RWPE2 (cell line): Measurements from ENCODE around the gene WDR27.
A peak's percentile ranks its signal among the peaks of the same experiment; 100 is the strongest.

Source experiments
- ATAC-seq: fragments of 200-7000 bp; cut with Tn5 transposase; 3 replicates; pipeline ENCODE4 v1.9.1; 2021; ENCODE audit warnings: low read depth
- DNase-seq: peaks from one replicate; pipeline ENCODE4 v3.0.0-alpha.2; 2020; ENCODE audit warnings: low spot score
- H3K27ac ChIP-seq: fragments of 450-650 bp; 2 replicates; pipeline ENCODE4 v1.5.1; 2017; ENCODE audit warnings: mild to moderate bottlenecking; ENCODE audit not compliant: poor library complexity, severe bottlenecking
- H3K27me3 ChIP-seq: fragments of 250-450 bp; sonication (Bioruptor Pico); 2 replicates; pipeline ENCODE4 v1.5.1; 2021; ENCODE audit warnings: mild to moderate bottlenecking, moderate library complexity; ENCODE audit not compliant: insufficient read depth, poor library complexity, severe bottlenecking
- H3K36me3 ChIP-seq: fragments of 250-450 bp; sonication (Bioruptor Pico); 2 replicates; pipeline ENCODE4 v1.5.1; 2020; ENCODE audit warnings: low read depth, mild to moderate bottlenecking, moderate library complexity
- H3K4me1 ChIP-seq: fragments of 250-450 bp; sonication (Bioruptor Pico); 2 replicates; pipeline ENCODE4 v1.5.1; 2021; ENCODE audit warnings: mild to moderate bottlenecking, moderate library complexity; ENCODE audit not compliant: insufficient read depth, poor library complexity, severe bottlenecking
- H3K4me3 ChIP-seq: fragments of 250-450 bp; sonication (Bioruptor Pico); 2 replicates; pipeline ENCODE4 v1.5.1; 2021; ENCODE audit warnings: mild to moderate bottlenecking, moderate library complexity; ENCODE audit not compliant: severe bottlenecking
- H3K9me3 ChIP-seq: fragments of 250-450 bp; sonication (Bioruptor Pico); 2 replicates; pipeline ENCODE4 v1.5.1; 2021; ENCODE audit warnings: mild to moderate bottlenecking, moderate library complexity; ENCODE audit not compliant: severe bottlenecking
- TF ChIP-seq, protein P1 (sequence below): fragments of 450-650 bp; IDR thresholded peaks from one replicate; pipeline ENCODE4 v1.5.1; 2017; ENCODE audit warnings: mild to moderate bottlenecking, moderate library complexity; ENCODE audit not compliant: poor library complexity, severe bottlenecking

WDR27 gene

DNA sequence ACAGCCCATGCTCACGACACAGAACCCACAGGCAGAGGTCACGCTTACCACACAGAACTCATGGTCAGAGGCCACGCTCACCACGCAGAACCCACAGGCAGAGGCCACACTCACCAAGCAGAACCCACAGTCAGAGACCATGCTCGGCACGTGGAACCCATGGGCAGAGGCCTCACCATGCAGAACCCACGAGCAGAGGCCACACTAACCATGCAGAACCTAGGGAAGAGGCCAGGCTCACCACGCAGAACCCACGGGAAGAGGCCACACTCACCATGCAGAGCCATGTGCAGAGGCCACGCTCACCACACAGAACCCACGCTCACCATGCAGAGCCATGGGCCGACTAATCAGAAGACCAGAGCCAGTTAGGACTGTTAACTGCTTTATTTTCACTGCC, 245.0 kb downstream of the WDR27 start:
- H3K4me1 ChIP-seq = no peaks in the 10 kb centered on the region
- H3K9me3 ChIP-seq = no peaks in the 10 kb centered on the region
- H3K4me3 ChIP-seq = no peak overlapping the region
- no peak for ATAC-seq
- H3K27ac ChIP-seq = no peak overlapping the region
- H3K36me3 ChIP-seq = no peaks in the 10 kb centered on the region
- DNase-seq = no peak
- TF ChIP-seq, protein P1, sequence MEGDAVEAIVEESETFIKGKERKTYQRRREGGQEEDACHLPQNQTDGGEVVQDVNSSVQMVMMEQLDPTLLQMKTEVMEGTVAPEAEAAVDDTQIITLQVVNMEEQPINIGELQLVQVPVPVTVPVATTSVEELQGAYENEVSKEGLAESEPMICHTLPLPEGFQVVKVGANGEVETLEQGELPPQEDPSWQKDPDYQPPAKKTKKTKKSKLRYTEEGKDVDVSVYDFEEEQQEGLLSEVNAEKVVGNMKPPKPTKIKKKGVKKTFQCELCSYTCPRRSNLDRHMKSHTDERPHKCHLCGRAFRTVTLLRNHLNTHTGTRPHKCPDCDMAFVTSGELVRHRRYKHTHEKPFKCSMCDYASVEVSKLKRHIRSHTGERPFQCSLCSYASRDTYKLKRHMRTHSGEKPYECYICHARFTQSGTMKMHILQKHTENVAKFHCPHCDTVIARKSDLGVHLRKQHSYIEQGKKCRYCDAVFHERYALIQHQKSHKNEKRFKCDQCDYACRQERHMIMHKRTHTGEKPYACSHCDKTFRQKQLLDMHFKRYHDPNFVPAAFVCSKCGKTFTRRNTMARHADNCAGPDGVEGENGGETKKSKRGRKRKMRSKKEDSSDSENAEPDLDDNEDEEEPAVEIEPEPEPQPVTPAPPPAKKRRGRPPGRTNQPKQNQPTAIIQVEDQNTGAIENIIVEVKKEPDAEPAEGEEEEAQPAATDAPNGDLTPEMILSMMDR = no peak
- H3K27me3 ChIP-seq = no peaks in the 10 kb centered on the region

DNA sequence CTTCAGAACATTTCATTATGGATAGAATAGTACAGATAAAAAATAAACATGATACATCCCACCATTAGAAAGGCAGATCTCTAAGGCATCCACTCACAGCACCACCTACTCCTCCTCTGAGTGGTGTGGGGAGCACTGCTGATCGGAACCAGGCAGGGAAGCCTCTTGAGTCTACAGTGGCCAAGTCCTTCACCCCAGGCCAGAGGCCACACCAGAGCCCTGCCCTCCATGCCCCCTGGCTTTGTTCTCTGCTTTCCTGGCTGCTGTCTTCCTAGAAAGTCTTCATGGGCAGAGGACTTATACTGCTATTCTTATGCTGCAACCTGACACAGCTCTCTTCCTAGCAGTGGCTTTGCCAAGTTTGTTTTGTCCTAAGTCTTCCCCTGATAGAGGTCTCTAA, 246.4 kb downstream of the WDR27 start:
- no peak for DNase-seq
- Histone ChIP-seq H3K27ac (no peak overlapping the region), H3K27me3 (no peaks in the 10 kb centered on the region), H3K36me3 (no peaks in the 10 kb centered on the region), H3K4me1 (peaks cover 4% of the 10 kb centered on the region), H3K9me3 (no peaks in the 10 kb centered on the region), H3K4me3 (no peak overlapping the region)
- TF ChIP-seq, protein P1 = no peak
- ATAC-seq = no peak

DNA sequence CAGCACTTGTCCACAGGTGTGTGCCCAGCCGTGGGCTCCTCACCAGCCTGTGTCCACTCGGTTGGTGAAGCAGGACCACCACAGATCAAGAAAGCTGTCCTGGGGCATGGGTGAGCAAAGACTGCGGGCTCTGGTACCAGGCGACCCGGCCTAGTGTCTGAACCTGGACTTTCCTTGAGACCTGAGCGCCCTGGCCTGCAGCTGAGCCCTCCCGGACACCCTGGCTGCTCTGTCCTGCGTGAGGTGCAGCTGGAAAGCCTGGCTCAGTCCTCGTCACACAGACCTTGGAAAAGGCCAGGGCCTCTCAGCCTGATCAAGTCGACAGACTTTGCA, 247.0 kb downstream of the WDR27 start:
- no peak for ATAC-seq

DNA sequence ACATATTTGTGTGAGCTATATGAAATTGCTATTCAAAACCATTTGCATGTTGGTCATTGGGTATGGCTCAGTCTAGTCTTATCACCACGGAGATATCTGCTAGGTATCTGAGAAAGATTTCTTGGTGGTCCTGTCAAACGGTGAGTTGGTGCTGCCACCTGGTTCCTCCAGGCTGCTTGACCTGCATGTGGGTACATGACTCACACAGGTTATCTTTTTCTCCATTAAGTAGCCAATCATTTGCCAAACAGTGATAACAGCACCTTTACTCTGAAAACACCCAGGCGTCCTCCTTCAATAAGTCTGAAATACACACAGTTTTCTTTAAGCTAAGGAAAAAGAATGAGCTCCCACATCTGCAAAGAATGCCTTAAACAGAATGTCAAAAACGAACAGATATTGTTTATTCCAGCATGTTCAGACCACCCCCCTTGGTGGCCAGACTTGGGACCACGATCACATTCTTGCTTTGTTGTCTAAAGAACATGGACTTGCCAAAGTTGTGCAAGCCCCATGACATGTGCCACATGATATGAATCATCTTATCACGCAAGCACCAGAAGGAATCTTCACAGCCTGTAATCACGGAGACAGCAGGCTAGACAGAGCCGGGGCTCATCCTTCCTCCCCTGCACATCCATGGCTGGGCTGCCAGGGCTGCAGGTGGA, 247.5 kb downstream of the WDR27 start:
- peaks cover 4% of the 10 kb centered on the region for H3K4me1 ChIP-seq
- DNase-seq (no peak), ATAC-seq (peak; percentile 31; the same call in 1 of the 3 replicates)
- H3K36me3 ChIP-seq = no peaks in the 10 kb centered on the region
- no peak overlapping the region for H3K4me3 ChIP-seq
- no peaks in the 10 kb centered on the region for H3K9me3 ChIP-seq
- no peak overlapping the region for H3K27ac ChIP-seq
- TF ChIP-seq, protein P1 = no peak
- H3K27me3 ChIP-seq = no peaks in the 10 kb centered on the region

More for the DNA sequence above, 247.0 kb downstream of the WDR27 start:
- TF ChIP-seq, protein P1 = no peak
- no peak overlapping the region for H3K27ac ChIP-seq
- no peak for DNase-seq
- H3K9me3 ChIP-seq = no peaks in the 10 kb centered on the region
- H3K27me3 ChIP-seq = no peaks in the 10 kb centered on the region
- no peak overlapping the region for H3K4me3 ChIP-seq
- no peaks in the 10 kb centered on the region for H3K36me3 ChIP-seq
- H3K4me1 ChIP-seq = peaks cover 4% of the 10 kb centered on the region

GRCh38 chr6:169452869-169453620, 248.8 kb downstream of the WDR27 start:
- no peak overlapping the region for H3K27ac ChIP-seq

More at GRCh38 chr6:169452869-169453620, 248.8 kb downstream of the WDR27 start:
- no peak for DNase-seq
- peaks cover 4% of the 10 kb centered on the region for H3K4me1 ChIP-seq
- ATAC-seq = no peak
- no peaks in the 10 kb centered on the region for H3K27me3 ChIP-seq
- H3K4me3 ChIP-seq = no peak overlapping the region
- TF ChIP-seq, protein P1 = no peak
- no peaks in the 10 kb centered on the region for H3K9me3 ChIP-seq
- H3K36me3 ChIP-seq = no peaks in the 10 kb centered on the region
